GM23338 (cell line): ENCODE data around the gene ANKRD44. TPM values are rescaled to one million over a fixed set of nuclear protein-coding genes. Genes with fewer than 3 reads are reported as not detected.

ENCODE experiments used
- ATAC-seq: fragments of 200-7000 bp; cut with Tn5 transposase; 3 replicates; pipeline ENCODE4 v1.9.1; 2020
- DNase-seq: peaks from one replicate; pipeline ENCODE4 v3.0.0-alpha.2; 2015; ENCODE audit warnings: low spot score
- H2AFZ ChIP-seq: fragments of 200-600 bp; sonication (generic); 2 replicates; pipeline ENCODE4 v1.8.0; 2016; ENCODE audit warnings: antibody characterized with exemption, mild to moderate bottlenecking, moderate library complexity
- H3F3A ChIP-seq: fragments of 200-600 bp; sonication (generic); replicated peaks from 2 replicates; pipeline ENCODE4 v1.8.0; 2017; ENCODE audit warnings: antibody characterized with exemption, mixed run types, low read depth
- H3K27ac ChIP-seq: fragments of 200-600 bp; sonication (generic); 2 replicates; pipeline ENCODE4 v1.6.1; 2016; ENCODE audit warnings: low read depth
- H3K27me3 ChIP-seq: fragments of 200-600 bp; sonication (generic); 2 replicates; pipeline ENCODE4 v1.8.0; 2016; ENCODE audit warnings: mild to moderate bottlenecking, mixed run types, moderate library complexity; ENCODE audit not compliant: insufficient read depth
- H3K36me3 ChIP-seq: fragments of 200-600 bp; sonication (generic); 2 replicates; pipeline ENCODE4 v1.8.0; 2016; ENCODE audit warnings: mild to moderate bottlenecking; ENCODE audit not compliant: insufficient read depth
- H3K4me1 ChIP-seq: fragments of 200-600 bp; sonication (generic); 2 replicates; pipeline ENCODE4 v1.8.0; 2016; ENCODE audit warnings: mild to moderate bottlenecking, moderate library complexity; ENCODE audit not compliant: insufficient read depth
- H3K4me2 ChIP-seq: fragments of 200-600 bp; sonication (generic); 2 replicates; pipeline ENCODE4 v1.7.1; 2017; ENCODE audit warnings: mixed run types
- H3K4me3 ChIP-seq: fragments of 200-600 bp; sonication (generic); 2 replicates; pipeline ENCODE4 v1.6.1; 2016; ENCODE audit warnings: mixed run types
- H3K79me2 ChIP-seq: fragments of 200-600 bp; sonication (generic); replicated peaks from 2 replicates; pipeline ENCODE4 v1.8.0; 2017; ENCODE audit warnings: mild to moderate bottlenecking; ENCODE audit not compliant: insufficient read depth
- H3K9me2 ChIP-seq: fragments of 200-600 bp; sonication (generic); 2 replicates; pipeline ENCODE4 v1.8.0; 2017; ENCODE audit not compliant: insufficient read depth
- H4K20me1 ChIP-seq: fragments of 200-600 bp; sonication (generic); replicated peaks from 2 replicates; pipeline ENCODE4 v1.8.0; 2017; ENCODE audit warnings: mild to moderate bottlenecking; ENCODE audit not compliant: insufficient read depth
- H3K27ac Mint-ChIP-seq: 2 replicates; pipeline ENCODE4 v1.8.0; 2020; ENCODE audit warnings: inconsistent platforms, mild to moderate bottlenecking, moderate library complexity, mixed read lengths
- H3K27me3 Mint-ChIP-seq: 3 replicates; pipeline ENCODE4 v1.8.0; 2022; ENCODE audit warnings: low read depth, mild to moderate bottlenecking, moderate library complexity, mixed read lengths, inconsistent platforms; ENCODE audit not compliant: insufficient read depth, poor library complexity
- H3K36me3 Mint-ChIP-seq: 3 replicates; pipeline ENCODE4 v1.8.0; 2021; ENCODE audit warnings: low read depth, mild to moderate bottlenecking, inconsistent platforms, moderate library complexity, mixed read lengths
- H3K4me1 Mint-ChIP-seq: 3 replicates; pipeline ENCODE4 v1.8.0; 2020; ENCODE audit warnings: mild to moderate bottlenecking, inconsistent platforms, mixed read lengths
- H3K4me3 Mint-ChIP-seq: 3 replicates; pipeline ENCODE4 v1.8.0; 2021; ENCODE audit warnings: moderate library complexity, mild to moderate bottlenecking, inconsistent platforms, mixed read lengths
- H3K9me3 Mint-ChIP-seq: 3 replicates; pipeline ENCODE4 v1.8.0; 2020; ENCODE audit warnings: moderate library complexity, mild to moderate bottlenecking, inconsistent platforms, mixed read lengths
- CREB1 ChIP-seq: fragments of 250-450 bp; sonication (Bioruptor Pico); IDR thresholded peaks from 2 replicates; pipeline ENCODE4 v1.5.0; 2020; ENCODE audit warnings: low read depth, mild to moderate bottlenecking, moderate library complexity
- CTCF ChIP-seq, 2 experiments: fragments of 200-600 bp in 1 of 2; sonication (generic) in 1 of 2; conservative IDR thresholded peaks; 2 replicates each; pipeline versions ENCODE4 v1.5.1 to v1.6.1; 2016 to 2017; ENCODE audit warnings: antibody characterized with exemption in 2 of 2, low read depth in 2 of 2, mild to moderate bottlenecking in 2 of 2, moderate library complexity in 1 of 2
- EZH2 ChIP-seq: fragments of 200-600 bp; sonication (generic); IDR thresholded peaks from one replicate; pipeline ENCODE4 v1.8.0; 2017; ENCODE audit warnings: antibody characterized with exemption, mild to moderate bottlenecking, low read depth; ENCODE audit not compliant: unreplicated experiment
- JUNB ChIP-seq: IDR thresholded peaks from one replicate; pipeline ENCODE4 v1.6.1; 2016; ENCODE audit warnings: antibody characterized with exemption; ENCODE audit not compliant: unreplicated experiment
- POLR2AphosphoS5 ChIP-seq: IDR thresholded peaks from 2 replicates; pipeline ENCODE4 v1.6.1; 2016; ENCODE audit warnings: antibody characterized with exemption, low read depth
- STAT1 ChIP-seq: IDR thresholded peaks from one replicate; pipeline ENCODE4 v1.6.1; 2016; ENCODE audit warnings: antibody characterized with exemption; ENCODE audit not compliant: unreplicated experiment
- ZNF114 ChIP-seq: fragments of 250-450 bp; sonication (Bioruptor Pico); IDR thresholded peaks from 2 replicates; pipeline ENCODE4 v1.5.0; 2020; ENCODE audit warnings: mild to moderate bottlenecking, moderate library complexity
- polyA plus RNA-seq: library from polyadenylated mRNA; unstranded; fragments of >200 nt; fragmentation: Nextera tagmentation; extraction: Ambion mirVana; gene quantifications from 2 replicates; pipeline ENCODE4 v1.2.1, GENCODE V29; 2016
- total RNA-seq: library from RNA; depleted of rRNA; stranded (reverse); fragments of >200 nt; shearing (Covaris generic); gene quantifications from 2 replicates; pipeline ENCODE4 v1.2.3, GENCODE V29; 2014
- TF ChIP-seq, protein P1 (sequence below): fragments of 250-450 bp; sonication (Bioruptor Pico); IDR thresholded peaks from 2 replicates; pipeline ENCODE4 v1.5.0; 2020; ENCODE audit warnings: mild to moderate bottlenecking, moderate library complexity
- TF ChIP-seq, protein P2 (sequence below): IDR thresholded peaks from 2 replicates; pipeline ENCODE4 v1.6.1; 2016; ENCODE audit warnings: antibody characterized with exemption

ANKRD44 gene
- total and polyA plus RNA-seq, 2 experiments from 2014 or later: 0.44 to 0.56 TPM

DNA sequence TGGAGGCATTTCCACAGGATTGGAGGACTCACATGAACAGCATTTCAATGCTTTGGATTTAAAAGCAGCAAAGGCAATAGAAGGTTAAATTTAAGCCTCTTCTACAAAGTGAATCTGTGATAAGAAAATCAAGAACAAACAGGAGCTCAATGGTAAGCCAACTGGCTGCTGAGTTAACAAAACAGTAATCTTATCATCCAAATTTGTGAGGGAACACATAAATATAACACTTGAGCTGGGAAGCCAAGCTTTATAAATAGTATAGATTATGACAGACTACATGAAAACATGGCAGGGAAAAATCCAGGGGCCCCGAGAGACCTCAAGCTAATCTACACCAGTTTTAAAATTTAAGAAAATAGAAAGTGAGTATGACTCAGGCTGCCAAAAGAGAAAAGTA, 275.6 kb downstream of the ANKRD44 start (continued):
- TF ChIP-seq, protein P1, sequence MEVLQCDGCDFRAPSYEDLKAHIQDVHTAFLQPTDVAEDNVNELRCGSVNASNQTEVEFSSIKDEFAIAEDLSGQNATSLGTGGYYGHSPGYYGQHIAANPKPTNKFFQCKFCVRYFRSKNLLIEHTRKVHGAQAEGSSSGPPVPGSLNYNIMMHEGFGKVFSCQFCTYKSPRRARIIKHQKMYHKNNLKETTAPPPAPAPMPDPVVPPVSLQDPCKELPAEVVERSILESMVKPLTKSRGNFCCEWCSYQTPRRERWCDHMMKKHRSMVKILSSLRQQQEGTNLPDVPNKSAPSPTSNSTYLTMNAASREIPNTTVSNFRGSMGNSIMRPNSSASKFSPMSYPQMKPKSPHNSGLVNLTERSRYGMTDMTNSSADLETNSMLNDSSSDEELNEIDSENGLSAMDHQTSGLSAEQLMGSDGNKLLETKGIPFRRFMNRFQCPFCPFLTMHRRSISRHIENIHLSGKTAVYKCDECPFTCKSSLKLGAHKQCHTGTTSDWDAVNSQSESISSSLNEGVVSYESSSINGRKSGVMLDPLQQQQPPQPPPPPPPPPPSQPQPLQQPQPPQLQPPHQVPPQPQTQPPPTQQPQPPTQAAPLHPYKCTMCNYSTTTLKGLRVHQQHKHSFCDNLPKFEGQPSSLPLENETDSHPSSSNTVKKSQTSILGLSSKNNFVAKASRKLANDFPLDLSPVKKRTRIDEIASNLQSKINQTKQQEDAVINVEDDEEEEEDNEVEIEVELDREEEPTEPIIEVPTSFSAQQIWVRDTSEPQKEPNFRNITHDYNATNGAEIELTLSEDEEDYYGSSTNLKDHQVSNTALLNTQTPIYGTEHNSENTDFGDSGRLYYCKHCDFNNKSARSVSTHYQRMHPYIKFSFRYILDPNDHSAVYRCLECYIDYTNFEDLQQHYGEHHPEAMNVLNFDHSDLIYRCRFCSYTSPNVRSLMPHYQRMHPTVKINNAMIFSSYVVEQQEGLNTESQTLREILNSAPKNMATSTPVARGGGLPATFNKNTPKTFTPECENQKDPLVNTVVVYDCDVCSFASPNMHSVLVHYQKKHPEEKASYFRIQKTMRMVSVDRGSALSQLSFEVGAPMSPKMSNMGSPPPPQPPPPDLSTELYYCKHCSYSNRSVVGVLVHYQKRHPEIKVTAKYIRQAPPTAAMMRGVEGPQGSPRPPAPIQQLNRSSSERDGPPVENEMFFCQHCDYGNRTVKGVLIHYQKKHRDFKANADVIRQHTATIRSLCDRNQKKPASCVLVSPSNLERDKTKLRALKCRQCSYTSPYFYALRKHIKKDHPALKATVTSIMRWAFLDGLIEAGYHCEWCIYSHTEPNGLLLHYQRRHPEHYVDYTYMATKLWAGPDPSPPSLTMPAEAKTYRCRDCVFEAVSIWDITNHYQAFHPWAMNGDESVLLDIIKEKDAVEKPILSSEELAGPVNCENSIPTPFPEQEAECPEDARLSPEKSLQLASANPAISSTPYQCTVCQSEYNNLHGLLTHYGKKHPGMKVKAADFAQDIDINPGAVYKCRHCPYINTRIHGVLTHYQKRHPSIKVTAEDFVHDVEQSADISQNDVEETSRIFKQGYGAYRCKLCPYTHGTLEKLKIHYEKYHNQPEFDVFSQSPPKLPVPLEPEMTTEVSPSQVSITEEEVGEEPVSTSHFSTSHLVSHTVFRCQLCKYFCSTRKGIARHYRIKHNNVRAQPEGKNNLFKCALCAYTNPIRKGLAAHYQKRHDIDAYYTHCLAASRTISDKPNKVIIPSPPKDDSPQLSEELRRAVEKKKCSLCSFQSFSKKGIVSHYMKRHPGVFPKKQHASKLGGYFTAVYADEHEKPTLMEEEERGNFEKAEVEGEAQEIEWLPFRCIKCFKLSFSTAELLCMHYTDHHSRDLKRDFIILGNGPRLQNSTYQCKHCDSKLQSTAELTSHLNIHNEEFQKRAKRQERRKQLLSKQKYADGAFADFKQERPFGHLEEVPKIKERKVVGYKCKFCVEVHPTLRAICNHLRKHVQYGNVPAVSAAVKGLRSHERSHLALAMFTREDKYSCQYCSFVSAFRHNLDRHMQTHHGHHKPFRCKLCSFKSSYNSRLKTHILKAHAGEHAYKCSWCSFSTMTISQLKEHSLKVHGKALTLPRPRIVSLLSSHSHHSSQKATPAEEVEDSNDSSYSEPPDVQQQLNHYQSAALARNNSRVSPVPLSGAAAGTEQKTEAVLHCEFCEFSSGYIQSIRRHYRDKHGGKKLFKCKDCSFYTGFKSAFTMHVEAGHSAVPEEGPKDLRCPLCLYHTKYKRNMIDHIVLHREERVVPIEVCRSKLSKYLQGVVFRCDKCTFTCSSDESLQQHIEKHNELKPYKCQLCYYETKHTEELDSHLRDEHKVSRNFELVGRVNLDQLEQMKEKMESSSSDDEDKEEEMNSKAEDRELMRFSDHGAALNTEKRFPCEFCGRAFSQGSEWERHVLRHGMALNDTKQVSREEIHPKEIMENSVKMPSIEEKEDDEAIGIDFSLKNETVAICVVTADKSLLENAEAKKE (CRISPR knock-in tag): no peak
- TF ChIP-seq ZNF114 (CRISPR knock-in tag) (no peak), CREB1 (CRISPR knock-in tag) (no peak), POLR2AphosphoS5 (no peak), EZH2 (no peak), CTCF (conservative IDR thresholded peaks at IDR 0.05; ENCODE audit: low read depth in 2 of 2) (no peak), STAT1 (no peak), JUNB (no peak)

DNA sequence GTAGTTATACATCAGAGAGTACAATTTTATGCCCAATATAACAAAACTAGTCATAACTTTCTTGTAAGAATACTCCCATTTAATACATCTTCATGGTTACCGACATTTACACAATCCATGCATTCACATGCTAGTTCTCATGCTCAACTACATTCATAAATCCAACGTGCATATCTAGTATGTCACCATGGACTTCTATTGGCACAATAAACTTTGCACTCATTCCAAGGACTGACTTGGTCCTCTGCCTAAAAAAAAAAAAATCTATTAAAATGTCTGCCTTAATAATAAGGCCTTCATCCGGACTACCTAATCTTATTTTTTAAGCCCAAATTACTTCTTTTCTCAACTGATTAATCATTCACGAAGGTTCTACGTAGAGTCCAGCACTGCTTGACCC, 276.3 kb downstream of the ANKRD44 start:
- Histone ChIP-seq H3F3A (no peaks in the 10 kb centered on the region), H3K27me3 (no peaks in the 10 kb centered on the region), H3K79me2 (no peaks in the 10 kb centered on the region), H3K4me1 (no peaks in the 10 kb centered on the region), H3K4me2 (no peak overlapping the region), H4K20me1 (no peaks in the 10 kb centered on the region), H3K4me3 (no peak overlapping the region), H3K27ac (no peak overlapping the region), H3K9me2 (0 out of 2 replicates have a peak, but pooled peaks cover 8% of the 10 kb centered on the region), H2AFZ (no peak overlapping the region), H3K36me3 (no peaks in the 10 kb centered on the region)
- Mint-ChIP-seq H3K4me1 (no peaks in the 10 kb centered on the region), H3K27ac (no peak overlapping the region), H3K4me3 (no peak overlapping the region), H3K27me3 (peaks cover 2% of the 10 kb centered on the region), H3K9me3 (no peaks in the 10 kb centered on the region), H3K36me3 (no peaks in the 10 kb centered on the region)
- DNase-seq (no peak), ATAC-seq (no peak)
- TF ChIP-seq POLR2AphosphoS5: no peak
- TF ChIP-seq, protein P2, sequence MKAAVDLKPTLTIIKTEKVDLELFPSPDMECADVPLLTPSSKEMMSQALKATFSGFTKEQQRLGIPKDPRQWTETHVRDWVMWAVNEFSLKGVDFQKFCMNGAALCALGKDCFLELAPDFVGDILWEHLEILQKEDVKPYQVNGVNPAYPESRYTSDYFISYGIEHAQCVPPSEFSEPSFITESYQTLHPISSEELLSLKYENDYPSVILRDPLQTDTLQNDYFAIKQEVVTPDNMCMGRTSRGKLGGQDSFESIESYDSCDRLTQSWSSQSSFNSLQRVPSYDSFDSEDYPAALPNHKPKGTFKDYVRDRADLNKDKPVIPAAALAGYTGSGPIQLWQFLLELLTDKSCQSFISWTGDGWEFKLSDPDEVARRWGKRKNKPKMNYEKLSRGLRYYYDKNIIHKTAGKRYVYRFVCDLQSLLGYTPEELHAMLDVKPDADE: no peak
